SK-N-MC (cell line): ENCODE measurements around the gene AARS2.

Experiments
- EZH2 ChIP-seq: fragments of 200-600 bp; sonication (generic); IDR thresholded peaks from one replicate; pipeline ENCODE4 v1.6.1; 2017; ENCODE audit warnings: antibody characterized with exemption
- FOXP2 ChIP-seq: optimal IDR thresholded peaks from 2 replicates; pipeline ENCODE3; 2011; ENCODE audit warnings: mild to moderate bottlenecking, moderate library complexity; ENCODE audit not compliant: insufficient read depth; ENCODE audit errors: extremely low read length, control extremely low read depth
- POLR2AphosphoS5 ChIP-seq: IDR thresholded peaks from 2 replicates; pipeline ENCODE4 v1.6.1; 2012; ENCODE audit warnings: mild to moderate bottlenecking, low read depth, low read length, borderline replicate concordance

DNA sequence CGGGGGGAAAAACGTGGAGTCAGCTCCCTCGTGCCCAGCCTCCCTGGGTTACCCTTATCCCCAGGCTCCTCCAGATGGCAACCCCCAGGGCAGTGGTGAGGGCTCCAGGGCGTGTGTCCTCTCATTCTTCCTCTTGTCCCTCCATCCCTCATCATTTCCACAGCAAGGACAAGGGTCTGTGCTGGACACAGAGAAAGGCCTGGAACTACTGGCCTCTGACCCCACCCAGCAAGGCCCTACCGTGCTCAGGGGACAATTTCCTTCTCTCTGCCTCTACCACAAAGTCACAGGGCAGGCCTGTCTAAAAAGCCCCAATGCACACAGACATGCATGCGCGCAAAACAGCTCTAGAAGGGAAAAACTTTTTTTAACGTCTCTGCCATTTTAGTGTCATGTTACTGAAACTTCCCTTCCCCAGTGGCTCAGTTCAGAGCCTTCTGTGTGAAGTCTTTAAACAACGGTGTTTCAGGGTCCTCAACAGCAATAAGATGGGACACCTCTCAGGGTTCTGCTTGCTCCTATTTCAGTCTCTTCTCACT, 54.8 kb downstream of the AARS2 start:
- TF ChIP-seq POLR2AphosphoS5, result no peak
- no peak for TF ChIP-seq EZH2
- no peak for TF ChIP-seq FOXP2
